ENCODE data around the gene MAPK8IP1. TPM values are rescaled to one million over a fixed set of nuclear protein-coding genes. Genes with fewer than 3 reads are reported as not detected.

MAPK8IP1 gene
- polyA plus RNA-seq, 1 donor (not counting 4 experiments of a cell fraction or from before 2014, with no cell fraction given): 0.51 TPM

DNA sequence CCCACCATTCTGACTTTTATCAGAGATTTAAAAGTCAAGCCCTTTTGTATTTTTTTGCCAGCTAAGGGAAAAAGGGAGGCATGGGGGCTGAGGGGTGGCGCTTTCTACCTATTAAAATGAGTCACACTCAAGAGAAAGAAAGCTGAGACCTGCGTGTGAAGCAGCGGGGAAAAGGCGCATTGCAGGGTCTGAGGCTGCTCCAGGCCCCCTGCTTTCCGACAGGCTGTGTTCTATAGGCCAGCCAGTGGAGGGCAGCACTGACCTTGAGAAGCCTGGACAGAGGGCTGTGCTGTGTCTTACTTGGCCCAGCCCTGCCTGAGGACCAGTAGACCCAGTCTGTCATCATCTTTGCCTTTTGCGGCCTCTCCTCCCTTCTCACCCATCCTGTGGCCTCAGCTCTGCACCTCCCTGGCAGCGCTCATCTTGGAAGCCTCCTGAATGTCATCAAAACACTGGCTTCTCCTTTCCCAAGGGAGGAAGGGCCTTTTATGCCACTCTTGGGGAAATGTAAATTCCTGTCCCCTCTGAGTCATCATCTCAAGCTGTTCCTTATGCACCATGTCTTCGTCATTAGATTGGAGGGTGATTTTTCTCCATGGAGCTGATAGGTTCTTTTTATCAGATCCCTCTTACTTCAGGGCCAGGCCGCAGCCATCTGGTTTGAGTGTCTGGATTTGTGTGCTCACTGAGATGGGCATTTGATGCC is 12.6 kb upstream of the MAPK8IP1 start:
- H2AFZ ChIP-seq (ENCODE audit: control insufficient read depth, low read length): no peak overlapping the region
- H3K9me3 ChIP-seq (ENCODE audit: control insufficient read depth, low read depth, low read length): no peaks in the 10 kb centered on the region
- peaks cover 5% of the 10 kb centered on the region for H3K4me1 ChIP-seq (ENCODE audit: control insufficient read depth, extremely low read depth, insufficient read depth, low read length)
- H3K36me3 ChIP-seq (ENCODE audit: control insufficient read depth in 2 of 2, extremely low read depth in 1 of 2, insufficient read depth in 2 of 2, low read length in 2 of 2): peaks cover 22 to 29% of the 10 kb centered on the region in 2 experiments
- DNase-seq (ENCODE audit: low read depth, low spot score) (peak; percentile 23), FAIRE-seq (no peak)
- H4K20me1 ChIP-seq (ENCODE audit: control insufficient read depth, extremely low read depth, insufficient read depth, low read length): no peaks in the 10 kb centered on the region
- TF ChIP-seq, protein P1, sequence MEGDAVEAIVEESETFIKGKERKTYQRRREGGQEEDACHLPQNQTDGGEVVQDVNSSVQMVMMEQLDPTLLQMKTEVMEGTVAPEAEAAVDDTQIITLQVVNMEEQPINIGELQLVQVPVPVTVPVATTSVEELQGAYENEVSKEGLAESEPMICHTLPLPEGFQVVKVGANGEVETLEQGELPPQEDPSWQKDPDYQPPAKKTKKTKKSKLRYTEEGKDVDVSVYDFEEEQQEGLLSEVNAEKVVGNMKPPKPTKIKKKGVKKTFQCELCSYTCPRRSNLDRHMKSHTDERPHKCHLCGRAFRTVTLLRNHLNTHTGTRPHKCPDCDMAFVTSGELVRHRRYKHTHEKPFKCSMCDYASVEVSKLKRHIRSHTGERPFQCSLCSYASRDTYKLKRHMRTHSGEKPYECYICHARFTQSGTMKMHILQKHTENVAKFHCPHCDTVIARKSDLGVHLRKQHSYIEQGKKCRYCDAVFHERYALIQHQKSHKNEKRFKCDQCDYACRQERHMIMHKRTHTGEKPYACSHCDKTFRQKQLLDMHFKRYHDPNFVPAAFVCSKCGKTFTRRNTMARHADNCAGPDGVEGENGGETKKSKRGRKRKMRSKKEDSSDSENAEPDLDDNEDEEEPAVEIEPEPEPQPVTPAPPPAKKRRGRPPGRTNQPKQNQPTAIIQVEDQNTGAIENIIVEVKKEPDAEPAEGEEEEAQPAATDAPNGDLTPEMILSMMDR (optimal IDR thresholded peaks at IDR 0.05 in 1 of 3, IDR thresholded peaks at IDR 0.05 in 1 of 3, conservative IDR thresholded peaks at IDR 0.05 in 1 of 3; ENCODE audit: extremely low read depth in 1 of 3, insufficient read depth in 2 of 3, low read length in 3 of 3): peak; percentile 78 to 88 (median 87)
- TF ChIP-seq EZH2 (IDR thresholded peaks at IDR 0.05; ENCODE audit: low read length): no peak
- no peak overlapping the region for H3K27ac ChIP-seq (ENCODE audit: control insufficient read depth, insufficient read depth, low read length)
- no peaks in the 10 kb centered on the region for H3K9me1 ChIP-seq (ENCODE audit: control insufficient read depth, extremely low read depth, insufficient read depth, low read length)
- dilution Hi-C loops (cut with MboI; ENCODE audit: extremely low pct_ligation_motif_present, low sequenced_read_pairs): no loop called here
- H3K4me2 ChIP-seq (ENCODE audit: control insufficient read depth, extremely low read depth, insufficient read depth, low read depth, low read length): no peak overlapping the region
- no peak overlapping the region for H3K9ac ChIP-seq (ENCODE audit: control insufficient read depth, extremely low read depth, insufficient read depth, low read length)
- H3K27me3 ChIP-seq (ENCODE audit: control insufficient read depth, extremely low read depth, insufficient read depth, low read length): no peaks in the 10 kb centered on the region
- no peak overlapping the region for H3K4me3 ChIP-seq (ENCODE audit: control insufficient read depth in 2 of 3, extremely low read depth in 1 of 3, insufficient read depth in 2 of 3, low read depth in 1 of 3, low read length in 3 of 3)
- H3K79me2 ChIP-seq (ENCODE audit: control insufficient read depth, insufficient read depth, low read length): no peaks in the 10 kb centered on the region

DNA sequence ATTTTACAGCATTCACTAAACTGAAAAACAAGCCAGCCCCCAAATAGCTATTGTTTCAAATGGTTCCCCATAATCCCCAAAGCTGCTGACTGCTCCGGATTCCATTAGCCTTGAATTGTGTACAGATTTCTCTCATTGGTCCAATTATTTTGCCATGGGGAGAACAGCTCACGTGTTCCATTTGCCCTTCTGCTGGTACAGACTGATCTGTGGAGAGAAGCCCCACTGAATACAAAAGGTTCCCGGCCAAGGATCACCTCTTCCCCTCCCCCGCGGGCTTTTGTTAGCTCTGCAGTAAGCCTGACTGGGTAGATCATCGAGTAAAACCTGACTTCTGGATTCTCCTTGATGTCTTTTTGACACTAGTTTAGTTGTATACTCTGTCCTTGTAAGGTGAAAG is 9.1 kb upstream of the MAPK8IP1 start:
- Histone ChIP-seq H2AFZ (ENCODE audit: control insufficient read depth, low read length) (no peak overlapping the region), H3K27me3 (ENCODE audit: control insufficient read depth, extremely low read depth, insufficient read depth, low read length) (no peaks in the 10 kb centered on the region), H4K20me1 (ENCODE audit: control insufficient read depth, extremely low read depth, insufficient read depth, low read length) (no peaks in the 10 kb centered on the region), H3K4me2 (ENCODE audit: control insufficient read depth, extremely low read depth, insufficient read depth, low read depth, low read length) (no peak overlapping the region), H3K36me3 (ENCODE audit: control insufficient read depth in 2 of 2, extremely low read depth in 1 of 2, insufficient read depth in 2 of 2, low read length in 2 of 2) (peaks cover 14 to 15% of the 10 kb centered on the region in 2 experiments), H3K79me2 (ENCODE audit: control insufficient read depth, insufficient read depth, low read length) (no peaks in the 10 kb centered on the region), H3K4me3 (ENCODE audit: control insufficient read depth in 2 of 3, extremely low read depth in 1 of 3, insufficient read depth in 2 of 3, low read depth in 1 of 3, low read length in 3 of 3) (no peak overlapping the region), H3K27ac (ENCODE audit: control insufficient read depth, insufficient read depth, low read length) (no peak overlapping the region), H3K4me1 (ENCODE audit: control insufficient read depth, extremely low read depth, insufficient read depth, low read length) (peaks cover 9% of the 10 kb centered on the region), H3K9ac (ENCODE audit: control insufficient read depth, extremely low read depth, insufficient read depth, low read length) (no peak overlapping the region), H3K9me1 (ENCODE audit: control insufficient read depth, extremely low read depth, insufficient read depth, low read length) (no peaks in the 10 kb centered on the region), H3K9me3 (ENCODE audit: control insufficient read depth, low read depth, low read length) (no peaks in the 10 kb centered on the region)
- dilution Hi-C loops (cut with MboI; ENCODE audit: extremely low pct_ligation_motif_present, low sequenced_read_pairs): no loop called here
- TF ChIP-seq, protein P1 (optimal IDR thresholded peaks at IDR 0.05 in 1 of 3, IDR thresholded peaks at IDR 0.05 in 1 of 3, conservative IDR thresholded peaks at IDR 0.05 in 1 of 3; ENCODE audit: extremely low read depth in 1 of 3, insufficient read depth in 2 of 3, low read length in 3 of 3): no peak
- no peak for TF ChIP-seq EZH2 (IDR thresholded peaks at IDR 0.05; ENCODE audit: low read length)
- FAIRE-seq (no peak), DNase-seq (ENCODE audit: low read depth, low spot score) (no peak)

Measured in keratinocyte (primary cell).